C4-2B (cell line): ENCODE data around the gene CLTCL1.
A peak's percentile ranks its signal among the peaks of the same experiment; 100 is the strongest.

Experiments
- H3K27ac ChIP-seq: fragments of 450-650 bp; 2 replicates; pipeline ENCODE4 v1.5.1; 2017
- CTCF ChIP-seq: fragments of 450-650 bp; conservative IDR thresholded peaks from 2 replicates; pipeline ENCODE4 v1.5.1; 2017; ENCODE audit warnings: mild to moderate bottlenecking
- ZFX ChIP-seq: fragments of 450-650 bp; IDR thresholded peaks from 2 replicates; pipeline ENCODE4 v1.6.1; 2017

Gene CLTCL1

GRCh38 chr22:19147195-19147780 is 144.2 kb downstream of the CLTCL1 start:
- H3K27ac ChIP-seq: no peak overlapping the region
- TF ChIP-seq CTCF: no peak
- no peak for TF ChIP-seq ZFX

- TF ChIP-seq ZFX: peak; percentile 24; the same call in 1 of the 2 replicates
- no peak for TF ChIP-seq CTCF
- H3K27ac ChIP-seq: no peak overlapping the region
These were observed 145.1 kb downstream of the CLTCL1 start for GRCh38 chr22:19146215-19146968.

- peak overlapping the region; percentile 68 for H3K27ac ChIP-seq
- TF ChIP-seq CTCF: no peak
- no peak for TF ChIP-seq ZFX
These were observed 147.5 kb downstream of the CLTCL1 start for GRCh38 chr22:19143967-19144400.

- peak overlapping the region; percentile 68 for H3K27ac ChIP-seq
- no peak for TF ChIP-seq CTCF
- TF ChIP-seq ZFX: no peak
These were observed 148.3 kb downstream of the CLTCL1 start for GRCh38 chr22:19143212-19143611.

GRCh38 chr22:19142394-19142793 is 149.1 kb downstream of the CLTCL1 start:
- no peak for TF ChIP-seq CTCF
- TF ChIP-seq ZFX: no peak
- H3K27ac ChIP-seq: no peak overlapping the region

- TF ChIP-seq CTCF (no peak), ZFX (no peak)
- H3K27ac ChIP-seq: no peak overlapping the region
These were observed 151.5 kb downstream of the CLTCL1 start for GRCh38 chr22:19139974-19140373.

- no peak for TF ChIP-seq CTCF
- TF ChIP-seq ZFX: no peak
These were observed 152.5 kb downstream of the CLTCL1 start for GRCh38 chr22:19139001-19139356.

More at GRCh38 chr22:19139001-19139356, 152.5 kb downstream of the CLTCL1 start:
- H3K27ac ChIP-seq: no peak overlapping the region
